Measurements from ENCODE around the gene GHRL.

DNA sequence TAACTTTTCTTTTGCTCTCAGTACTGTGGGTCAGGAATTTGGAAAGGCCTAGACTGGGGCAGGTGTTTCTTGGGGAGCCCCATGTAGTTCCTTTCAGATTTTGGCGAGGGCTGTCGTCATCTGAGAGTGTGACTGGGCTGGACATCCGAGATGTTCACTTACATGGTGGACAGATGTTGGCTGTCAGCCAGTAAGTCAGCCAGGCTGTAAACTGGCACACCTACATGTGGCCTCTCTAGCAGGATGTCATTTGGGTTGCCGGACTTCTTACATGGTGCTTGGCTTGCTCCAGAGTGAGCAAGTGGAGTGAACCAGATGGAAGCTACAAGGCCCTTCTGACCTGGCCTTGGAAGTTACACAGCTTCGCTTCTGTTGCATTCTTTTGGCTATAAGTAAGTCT, 23.8 kb downstream of the GHRL start:
- no peak for TF ChIP-seq POLR2A (IDR thresholded peaks at IDR 0.05)
- TF ChIP-seq, protein P1, sequence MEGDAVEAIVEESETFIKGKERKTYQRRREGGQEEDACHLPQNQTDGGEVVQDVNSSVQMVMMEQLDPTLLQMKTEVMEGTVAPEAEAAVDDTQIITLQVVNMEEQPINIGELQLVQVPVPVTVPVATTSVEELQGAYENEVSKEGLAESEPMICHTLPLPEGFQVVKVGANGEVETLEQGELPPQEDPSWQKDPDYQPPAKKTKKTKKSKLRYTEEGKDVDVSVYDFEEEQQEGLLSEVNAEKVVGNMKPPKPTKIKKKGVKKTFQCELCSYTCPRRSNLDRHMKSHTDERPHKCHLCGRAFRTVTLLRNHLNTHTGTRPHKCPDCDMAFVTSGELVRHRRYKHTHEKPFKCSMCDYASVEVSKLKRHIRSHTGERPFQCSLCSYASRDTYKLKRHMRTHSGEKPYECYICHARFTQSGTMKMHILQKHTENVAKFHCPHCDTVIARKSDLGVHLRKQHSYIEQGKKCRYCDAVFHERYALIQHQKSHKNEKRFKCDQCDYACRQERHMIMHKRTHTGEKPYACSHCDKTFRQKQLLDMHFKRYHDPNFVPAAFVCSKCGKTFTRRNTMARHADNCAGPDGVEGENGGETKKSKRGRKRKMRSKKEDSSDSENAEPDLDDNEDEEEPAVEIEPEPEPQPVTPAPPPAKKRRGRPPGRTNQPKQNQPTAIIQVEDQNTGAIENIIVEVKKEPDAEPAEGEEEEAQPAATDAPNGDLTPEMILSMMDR (IDR thresholded peaks at IDR 0.05): no peak
- no peak for TF ChIP-seq EP300 (IDR thresholded peaks at IDR 0.05)

Measured in sigmoid colon (tissue), 4 donors.